Measurements from ENCODE around the gene PDCD1.
"Not testable (repeated sequence)": the region's sequence is repeated elsewhere in the genome, so short reads cannot be mapped to it uniquely, and the experiment has no call there.

Gene PDCD1

GRCh38 chr2:241842067-241842415 lies 16.7 kb downstream of the PDCD1 start:
- DNase-seq (ENCODE audit: low read depth), result no peak
- TF ChIP-seq CTCF (IDR thresholded peaks at IDR 0.05; ENCODE audit: insufficient read depth, low read depth, low read length, missing control alignments), result no peak

GRCh38 chr2:241841181-241842066 lies 17.3 kb downstream of the PDCD1 start:
- no peak for DNase-seq (ENCODE audit: low read depth)
- H3K4me3 ChIP-seq (ENCODE audit: low read depth, low read length), result no peak overlapping the region
- no peak for TF ChIP-seq CTCF (IDR thresholded peaks at IDR 0.05; ENCODE audit: insufficient read depth, low read depth, low read length, missing control alignments)

More at GRCh38 chr2:241842067-241842415, 16.7 kb downstream of the PDCD1 start:
- no peak overlapping the region for H3K4me3 ChIP-seq (ENCODE audit: low read depth, low read length)

GRCh38 chr2:241837197-241837965 lies 21.3 kb downstream of the PDCD1 start:
- H3K4me3 ChIP-seq (ENCODE audit: low read depth, low read length), result no peak overlapping the region
- no peak for TF ChIP-seq CTCF (IDR thresholded peaks at IDR 0.05; ENCODE audit: insufficient read depth, low read depth, low read length, missing control alignments)
- no peak for DNase-seq (ENCODE audit: low read depth)

GRCh38 chr2:241836292-241836691 lies 22.4 kb downstream of the PDCD1 start:
- TF ChIP-seq CTCF (IDR thresholded peaks at IDR 0.05; ENCODE audit: insufficient read depth, low read depth, low read length, missing control alignments), result no peak
- H3K4me3 ChIP-seq (ENCODE audit: low read depth, low read length), result no peak overlapping the region
- DNase-seq (ENCODE audit: low read depth), result no peak

- DNase-seq (ENCODE audit: low read depth), result no peak
- H3K4me3 ChIP-seq (ENCODE audit: low read depth, low read length), result no peak overlapping the region
- TF ChIP-seq CTCF (IDR thresholded peaks at IDR 0.05; ENCODE audit: insufficient read depth, low read depth, low read length, missing control alignments), result no peak
These were observed 23.1 kb downstream of the PDCD1 start for GRCh38 chr2:241835611-241836010.

- TF ChIP-seq CTCF (IDR thresholded peaks at IDR 0.05; ENCODE audit: insufficient read depth, low read depth, low read length, missing control alignments), result no peak
- no peak overlapping the region for H3K4me3 ChIP-seq (ENCODE audit: low read depth, low read length)
- DNase-seq (ENCODE audit: low read depth), result no peak
These were observed 24.0 kb downstream of the PDCD1 start for GRCh38 chr2:241834527-241835210.

- not testable (repeated sequence) for DNase-seq (ENCODE audit: low read depth); H3K4me3 ChIP-seq (ENCODE audit: low read depth, low read length)
These were observed 24.8 kb downstream of the PDCD1 start for GRCh38 chr2:241833756-241834526.
